Stimulated activated CD8-positive, alpha-beta memory T cell treated with anti-CD3 and anti-CD28 coated beads, Interleukin-12 subunit alpha, Interleukin-12 subunit beta, amount 100 ng/mL, for 1 hour (primary cell): ENCODE data around the gene KCTD1.

Experiments used
- DNase-seq: peaks from one replicate; pipeline ENCODE4 v3.0.0-alpha.2; 2020; ENCODE audit warnings: low read depth

Gene KCTD1

GRCh38 chr18:26480897-26481795 lies 67.2 kb downstream of the KCTD1 start:
- no peak for DNase-seq

- DNase-seq: no peak
Measured at GRCh38 chr18:26479681-26480079, 68.7 kb downstream of the KCTD1 start.

- no peak for DNase-seq
Measured at GRCh38 chr18:26479065-26479680, 69.2 kb downstream of the KCTD1 start.

GRCh38 chr18:26477828-26478466 lies 70.4 kb downstream of the KCTD1 start:
- no peak for DNase-seq

- no peak for DNase-seq
Measured at GRCh38 chr18:26476697-26477096, 71.7 kb downstream of the KCTD1 start.

GRCh38 chr18:26474542-26474941 lies 73.8 kb downstream of the KCTD1 start:
- no peak for DNase-seq

- no peak for DNase-seq
Measured at GRCh38 chr18:26473672-26474071, 74.7 kb downstream of the KCTD1 start.

GRCh38 chr18:26471826-26472225 lies 76.5 kb downstream of the KCTD1 start:
- no peak for DNase-seq

- DNase-seq: no peak
Measured at GRCh38 chr18:26471027-26471426, 77.3 kb downstream of the KCTD1 start.

- DNase-seq: no peak
Measured at GRCh38 chr18:26470011-26470637, 78.2 kb downstream of the KCTD1 start.

- DNase-seq: no peak
Measured at GRCh38 chr18:26468931-26469340, 79.4 kb downstream of the KCTD1 start.

- DNase-seq: no peak
Measured at GRCh38 chr18:26466026-26466425, 82.3 kb downstream of the KCTD1 start.

GRCh38 chr18:26465431-26465830 lies 82.9 kb downstream of the KCTD1 start:
- no peak for DNase-seq

- DNase-seq: no peak
Measured at GRCh38 chr18:26464128-26465011, 84.0 kb downstream of the KCTD1 start.

GRCh38 chr18:26462355-26462754 lies 86.0 kb downstream of the KCTD1 start:
- DNase-seq: no peak

- no peak for DNase-seq
Measured at GRCh38 chr18:26461405-26461804, 86.9 kb downstream of the KCTD1 start.

- no peak for DNase-seq
Measured at GRCh38 chr18:26460449-26461091, 87.8 kb downstream of the KCTD1 start.

GRCh38 chr18:26459884-26460283 lies 88.5 kb downstream of the KCTD1 start:
- no peak for DNase-seq

- DNase-seq: no peak
Measured at GRCh38 chr18:26459340-26459739, 89.0 kb downstream of the KCTD1 start.

- no peak for DNase-seq
Measured at GRCh38 chr18:26458526-26459232, 89.7 kb downstream of the KCTD1 start.
